ENCODE measurements around the gene MTRF1L.

GRCh38 chr6:152952045-152952444 lies 50.5 kb downstream of the MTRF1L start:
- TF ChIP-seq POLR2A (IDR thresholded peaks at IDR 0.05; ENCODE audit: low read length) (no peak), GATA1 (IDR thresholded peaks at IDR 0.05; ENCODE audit: low read depth, low read length) (no peak)

All from erythroblast (primary cell).